Activated T-cell treated with anti-CD3 and anti-CD28 coated beads for 1 hour (primary cell): ENCODE data around the gene ANXA5.
"Not testable (repeated sequence)": the region's sequence is repeated elsewhere in the genome, so short reads cannot be mapped to it uniquely, and the experiment has no call there.

Source experiments
- DNase-seq: peaks from one replicate; pipeline ENCODE4 v3.0.0-alpha.2; 2020; ENCODE audit warnings: low read depth

The ANXA5 gene

DNA sequence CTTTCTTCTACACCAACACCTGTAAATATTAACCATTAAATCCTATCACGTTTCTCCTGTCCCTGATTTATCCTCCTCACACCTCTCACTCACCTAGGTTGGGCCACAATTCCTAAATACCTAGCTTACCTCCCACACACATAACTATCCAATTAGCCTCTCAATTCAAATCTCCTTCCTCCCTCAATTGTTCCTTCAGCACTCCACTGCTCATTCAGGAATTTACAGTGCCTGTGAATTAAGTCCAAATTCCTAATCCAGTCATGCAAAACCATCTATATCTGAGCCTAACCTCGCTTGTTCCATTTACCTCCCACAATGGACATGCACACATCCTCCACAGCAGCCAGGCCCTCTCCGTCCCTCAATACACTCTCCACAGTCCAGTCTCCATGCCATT, 17.5 kb downstream of the ANXA5 start:
- no peak for DNase-seq

DNA sequence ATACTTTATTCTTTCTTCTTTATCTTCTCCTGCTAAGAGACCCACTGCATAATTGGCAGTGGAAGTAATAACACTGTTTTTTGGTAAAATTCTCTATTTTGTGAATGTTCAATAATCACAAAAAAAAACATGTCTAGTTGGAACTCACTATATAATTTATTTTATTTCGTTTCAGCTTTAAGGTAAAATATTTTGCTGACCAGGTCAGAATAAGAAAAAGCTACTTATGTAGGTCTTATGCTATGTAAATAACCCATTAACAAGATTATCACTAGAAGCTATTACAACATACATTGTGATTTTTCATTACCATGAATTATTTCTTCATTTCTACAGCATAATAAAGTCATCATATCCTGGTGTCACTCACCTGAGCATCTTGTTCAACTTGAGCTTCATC, 19.3 kb downstream of the ANXA5 start:
- no peak for DNase-seq

DNA sequence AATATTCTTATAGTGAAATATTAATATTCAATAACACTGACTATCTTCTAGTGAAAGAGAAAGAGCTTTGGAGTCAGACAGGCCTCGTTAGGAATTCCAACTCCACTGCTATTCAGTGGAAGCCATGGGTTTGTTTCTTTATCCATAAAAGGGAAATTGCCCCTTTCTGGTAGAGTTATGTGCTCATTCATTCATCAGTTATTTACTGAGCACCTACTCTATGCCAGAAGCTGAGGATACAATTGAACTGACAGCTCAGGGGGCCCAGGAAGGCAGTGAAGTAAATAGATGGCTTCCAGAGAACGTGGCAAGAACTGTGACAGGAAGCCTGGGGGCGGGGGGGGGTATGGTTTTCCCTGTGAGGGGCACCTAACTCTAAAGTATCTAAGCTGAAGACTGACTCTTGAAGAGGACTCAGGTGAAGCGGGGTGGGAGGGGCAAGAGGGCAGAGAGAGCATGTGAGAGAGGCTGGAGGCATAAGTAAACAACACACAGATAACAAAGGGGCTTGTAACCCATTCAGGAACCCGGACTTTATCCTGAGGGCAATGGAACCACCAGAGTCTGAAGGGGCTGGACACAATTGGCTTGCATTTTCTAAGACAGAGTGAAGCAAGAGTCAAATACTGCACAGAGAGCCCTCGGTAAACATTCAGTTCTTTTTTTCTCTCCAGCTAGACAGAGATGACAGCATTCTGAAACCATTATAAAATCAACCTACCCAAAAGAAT, 20.3 kb downstream of the ANXA5 start:
- no peak for DNase-seq

DNA sequence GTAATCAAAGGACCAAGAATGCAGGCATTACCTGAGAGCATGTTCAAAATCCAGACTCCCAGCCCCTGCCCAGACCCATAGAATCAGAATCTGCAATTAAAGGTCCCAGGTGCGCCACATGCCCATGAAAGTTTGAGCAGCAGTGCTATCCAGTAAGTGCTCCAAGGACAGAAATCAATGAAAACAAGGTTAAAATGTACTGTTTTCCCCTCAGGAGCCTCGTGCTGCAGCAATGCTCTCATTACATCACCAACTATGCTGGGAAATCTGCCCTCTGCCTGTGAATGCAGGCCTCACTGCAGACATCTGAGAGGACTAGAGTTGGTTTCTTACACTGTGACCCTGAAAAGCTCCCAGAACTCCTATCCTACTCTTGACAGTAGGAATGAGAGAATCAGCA, 21.1 kb downstream of the ANXA5 start:
- no peak for DNase-seq

DNA sequence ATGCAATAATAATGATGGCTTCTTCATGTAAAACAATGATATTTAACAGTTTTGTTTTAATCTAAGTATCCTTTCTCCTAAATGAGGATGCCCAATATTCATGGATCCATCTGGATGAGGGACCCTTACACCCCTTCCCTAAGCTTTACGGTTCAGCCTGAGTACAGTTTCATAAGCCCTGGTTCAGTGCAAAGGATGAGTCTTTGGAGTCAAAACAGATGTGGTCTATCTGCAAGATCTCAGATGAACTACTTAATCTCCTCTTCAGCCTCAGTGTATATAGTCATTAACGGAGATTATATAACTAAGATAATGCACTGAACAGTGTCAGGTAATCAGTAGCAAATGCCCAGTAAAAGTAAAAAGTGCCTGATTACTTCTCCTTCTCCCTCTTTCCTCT, 22.1 kb downstream of the ANXA5 start:
- DNase-seq: no peak

DNA sequence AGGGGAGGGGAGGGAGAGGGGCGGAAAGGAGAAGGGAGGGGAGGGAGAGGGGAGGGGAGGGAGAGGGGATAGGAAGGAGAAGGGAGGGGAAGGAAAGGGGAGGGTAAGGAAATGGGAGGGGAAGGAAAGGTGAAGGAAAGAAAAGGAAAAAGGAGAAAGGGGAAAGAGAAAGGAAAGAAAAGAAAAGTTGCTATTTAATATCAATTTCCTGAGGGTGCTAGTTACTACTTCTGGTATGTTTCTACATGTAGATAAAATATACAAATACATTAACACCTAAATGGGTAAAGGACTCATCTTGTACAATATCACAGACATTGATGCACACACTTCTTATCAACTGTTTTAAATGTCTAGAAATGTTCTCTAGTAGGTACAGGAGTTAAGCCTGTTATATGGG, 22.6 kb downstream of the ANXA5 start:
- DNase-seq: no peak

DNA sequence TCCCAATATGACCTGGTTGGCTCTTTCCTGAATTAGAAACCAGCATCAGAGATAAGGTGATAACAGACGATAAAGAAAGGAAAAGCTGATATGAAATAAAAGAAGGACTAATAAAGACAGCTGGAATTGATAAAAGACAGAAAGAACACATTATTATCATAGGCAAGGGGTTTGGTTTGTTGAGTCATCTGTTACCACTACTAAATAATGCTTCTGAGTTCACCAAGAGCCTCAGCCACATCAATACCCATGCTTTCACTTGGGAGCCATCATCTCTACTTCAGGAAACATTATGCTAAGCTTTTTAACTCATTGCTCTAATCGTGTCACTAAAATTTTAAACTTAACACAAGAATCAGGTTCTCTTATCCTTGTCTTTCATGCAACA, 27.6 kb downstream of the ANXA5 start:
- no peak for DNase-seq

DNA sequence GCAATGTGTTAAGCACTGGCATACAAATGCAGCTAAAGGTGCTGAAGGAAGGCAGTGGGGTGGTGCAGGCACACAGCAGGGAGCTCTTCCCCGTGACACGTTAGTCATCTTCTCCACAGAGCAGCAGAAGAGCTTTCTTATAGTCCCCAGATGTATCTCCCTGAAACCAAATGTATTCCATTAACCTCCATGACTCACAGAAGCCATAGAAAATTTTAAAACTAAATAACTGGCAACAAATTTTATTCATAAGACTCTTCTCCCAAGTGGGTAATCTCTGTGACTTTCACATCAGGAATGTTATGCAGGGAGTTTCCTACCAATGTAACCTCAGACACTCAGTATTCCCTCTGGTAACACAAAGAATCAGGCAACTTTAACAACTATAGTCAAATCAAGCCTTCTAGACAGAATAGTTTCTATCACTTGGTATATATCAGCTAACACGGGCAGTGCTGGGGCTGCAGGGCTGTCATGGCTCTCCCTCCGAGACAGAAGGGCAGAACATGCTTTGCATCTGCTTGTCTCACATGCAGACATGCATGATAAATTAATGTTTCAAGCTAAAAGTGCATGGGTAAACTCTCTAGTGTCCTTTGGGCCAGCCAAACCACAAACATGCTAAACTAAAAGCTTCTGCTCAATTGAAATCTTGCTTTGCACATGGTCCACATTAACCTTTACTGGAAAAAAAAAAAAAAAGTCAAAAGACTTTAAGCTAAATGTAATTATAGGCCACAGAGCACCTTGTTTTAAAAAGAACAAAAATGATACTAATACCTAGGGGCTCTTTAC, 28.2 kb downstream of the ANXA5 start:
- DNase-seq: no peak

DNA sequence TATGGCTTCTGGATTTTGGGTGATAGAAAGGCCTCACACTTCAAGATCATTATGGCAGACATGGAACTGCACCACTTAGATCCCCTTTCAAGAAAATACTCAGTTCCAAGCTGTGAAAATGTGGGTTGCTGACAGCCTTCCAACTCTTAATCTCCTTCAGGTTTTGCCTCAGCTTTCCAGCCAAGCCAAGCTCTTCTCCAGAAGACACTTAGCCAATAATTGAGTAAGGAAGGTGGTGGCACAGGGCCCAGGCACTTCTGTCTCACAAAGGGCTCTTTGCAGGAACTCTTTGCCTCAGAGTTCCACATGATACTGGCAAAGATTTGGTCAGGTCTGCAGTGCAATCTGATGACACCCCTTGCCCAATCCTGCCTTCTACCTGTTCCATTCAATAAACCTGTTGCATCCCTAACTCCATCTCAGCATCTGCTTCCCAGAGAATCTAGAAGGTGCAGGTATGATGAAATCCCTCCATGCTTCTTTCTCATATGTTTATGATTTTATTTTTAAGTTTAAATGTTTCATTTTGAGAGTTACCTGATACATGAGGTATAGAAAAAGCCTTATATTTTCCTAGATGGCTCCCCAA, 30.6 kb downstream of the ANXA5 start:
- DNase-seq: no peak

DNA sequence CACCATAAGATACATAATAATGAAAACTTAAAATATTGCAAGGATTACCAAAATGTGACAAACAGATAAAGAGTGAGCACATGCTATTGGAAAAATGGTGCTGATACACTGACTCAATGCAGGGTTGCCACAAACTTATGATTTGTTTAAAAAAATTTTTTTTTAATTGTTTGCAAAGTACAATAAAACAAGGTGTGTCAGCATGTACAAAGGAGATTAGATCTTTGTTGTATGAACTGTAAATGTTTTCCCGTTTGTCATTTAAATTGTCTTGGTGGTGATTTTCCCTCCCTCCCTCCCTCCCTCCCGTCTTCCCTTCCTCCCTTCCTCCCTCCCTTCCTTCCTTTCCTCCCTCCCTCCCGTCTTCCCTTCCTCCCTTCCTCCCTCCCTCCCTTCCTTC, 31.4 kb downstream of the ANXA5 start:
- no peak for DNase-seq

DNA sequence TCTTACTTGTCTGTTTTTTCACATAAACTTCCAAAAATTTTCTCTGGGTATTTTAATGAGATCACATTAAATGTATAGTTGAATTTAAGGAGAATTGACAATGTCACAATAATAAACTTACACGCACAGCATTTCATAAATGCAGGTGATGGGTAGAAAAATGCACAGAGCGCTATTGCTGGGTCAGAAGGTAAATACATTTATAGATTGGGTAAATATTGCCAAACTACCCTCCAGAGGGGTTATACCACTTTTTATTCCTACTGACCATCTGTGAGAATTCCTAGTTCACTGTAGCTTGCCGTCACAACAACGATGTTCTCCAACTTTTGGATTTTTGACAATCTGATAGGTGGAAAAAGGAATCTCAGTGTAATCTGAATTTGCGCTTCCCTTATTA, 34.6 kb downstream of the ANXA5 start:
- no peak for DNase-seq

DNA sequence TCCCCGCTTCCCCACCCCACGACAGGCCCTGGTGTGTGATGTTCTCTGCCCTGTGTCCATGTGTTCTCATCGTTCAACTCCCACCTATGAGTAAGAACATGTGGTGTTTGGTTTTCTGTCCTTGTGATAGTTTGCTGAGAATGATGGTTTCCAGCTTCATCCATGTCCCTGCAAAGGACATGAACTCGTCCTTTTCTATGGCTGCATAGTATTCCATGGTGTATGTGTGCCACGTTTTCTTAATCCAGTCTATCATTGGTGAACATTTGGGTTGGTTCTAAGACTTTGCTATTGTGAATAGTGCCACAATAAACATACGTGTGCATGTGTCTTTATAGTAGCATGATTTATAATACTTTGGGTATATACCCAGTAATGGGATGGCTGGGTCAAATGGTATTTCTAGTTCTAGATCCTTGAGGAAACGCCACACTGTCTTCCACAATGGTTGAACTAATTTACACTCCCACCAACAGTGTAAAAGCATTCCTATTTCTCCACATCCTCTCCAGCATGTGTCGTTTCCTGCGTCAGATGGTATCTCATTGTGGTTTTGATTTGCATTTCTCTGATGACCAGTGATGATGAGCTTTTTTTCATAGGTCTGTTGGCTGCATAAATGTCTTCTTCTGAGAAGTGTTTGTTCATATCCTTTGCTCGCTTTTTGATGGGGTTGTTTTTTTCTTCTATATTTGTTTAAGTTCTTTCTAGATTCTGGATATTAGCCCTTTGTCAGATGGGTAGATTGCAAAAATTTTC, 36.4 kb downstream of the ANXA5 start:
- DNase-seq: not testable (repeated sequence)

DNA sequence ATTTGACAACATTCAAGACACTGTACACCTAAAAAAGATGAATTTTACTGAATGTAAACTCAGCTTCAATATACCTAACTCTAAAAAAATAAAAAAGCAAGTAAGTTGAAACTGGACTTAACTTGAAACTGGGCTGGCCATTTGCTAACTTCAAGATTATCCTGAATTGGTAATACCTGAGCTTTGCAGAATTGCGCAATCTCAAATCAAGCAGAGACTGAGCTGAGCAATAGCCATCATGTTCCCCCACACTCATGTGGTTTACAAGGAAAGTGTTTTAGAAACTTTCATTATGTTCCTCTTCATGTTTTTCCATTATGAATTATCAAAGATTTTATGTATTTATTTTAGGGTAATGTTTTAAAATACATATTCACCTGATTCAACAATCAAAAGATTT, 38.7 kb downstream of the ANXA5 start:
- no peak for DNase-seq

DNA sequence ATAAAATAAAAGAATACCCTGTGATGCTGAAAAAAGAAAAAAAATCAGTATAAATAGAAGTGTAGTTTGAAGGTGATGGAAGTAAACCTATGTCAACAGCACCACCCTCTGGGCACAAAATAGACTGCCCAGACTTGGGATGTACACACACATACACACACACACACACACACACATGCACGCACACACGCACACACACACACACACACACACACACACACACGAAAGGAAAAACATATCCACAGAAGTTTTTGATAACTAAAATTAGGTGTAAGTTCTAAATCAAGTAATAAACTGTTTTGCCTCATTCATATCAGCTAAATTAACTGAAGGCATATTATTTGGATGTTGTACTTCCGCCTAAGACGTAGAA, 40.5 kb downstream of the ANXA5 start:
- no peak for DNase-seq

DNA sequence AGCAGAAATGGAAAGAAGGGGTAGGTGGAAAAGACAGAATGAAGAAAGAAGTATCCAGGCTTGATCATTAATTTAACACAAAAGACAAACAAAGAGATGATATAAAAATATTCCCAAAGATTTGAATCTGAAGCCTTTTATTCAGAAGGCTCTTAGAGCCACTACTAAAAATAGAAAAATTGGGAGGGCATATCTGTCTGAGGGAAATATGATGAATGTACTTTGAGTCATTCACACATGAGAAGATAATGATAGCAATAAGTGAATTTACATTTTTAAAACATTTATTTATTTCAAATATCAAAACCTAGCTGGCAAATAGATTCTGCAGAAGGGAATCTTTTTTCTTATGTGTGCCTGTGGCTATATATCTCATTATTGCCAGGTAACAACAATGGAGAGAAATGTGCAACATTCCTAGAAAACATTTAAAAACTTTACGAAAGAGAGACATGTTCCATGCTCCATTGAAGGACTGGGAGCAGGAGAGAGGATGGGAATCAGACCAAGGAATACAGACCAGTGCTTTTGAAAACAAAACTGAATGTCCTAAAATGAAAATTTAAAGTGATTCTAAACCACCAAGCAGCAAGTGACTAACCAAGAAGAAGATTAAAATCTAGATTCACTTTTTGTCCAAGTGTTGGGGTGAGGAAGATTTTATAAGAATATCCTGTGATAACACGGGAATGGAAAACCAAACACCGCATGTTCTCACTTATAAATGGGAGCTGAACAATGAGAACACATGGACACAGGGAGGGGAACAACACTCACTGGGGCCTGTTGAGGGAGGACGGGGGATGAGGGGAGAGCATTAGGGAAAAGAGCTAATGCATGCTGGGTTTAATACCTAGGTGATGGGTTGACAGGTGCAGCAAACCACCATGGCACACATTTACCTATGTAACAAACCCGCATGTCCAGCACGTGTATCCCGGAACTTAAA, 41.2 kb downstream of the ANXA5 start:
- no peak for DNase-seq

DNA sequence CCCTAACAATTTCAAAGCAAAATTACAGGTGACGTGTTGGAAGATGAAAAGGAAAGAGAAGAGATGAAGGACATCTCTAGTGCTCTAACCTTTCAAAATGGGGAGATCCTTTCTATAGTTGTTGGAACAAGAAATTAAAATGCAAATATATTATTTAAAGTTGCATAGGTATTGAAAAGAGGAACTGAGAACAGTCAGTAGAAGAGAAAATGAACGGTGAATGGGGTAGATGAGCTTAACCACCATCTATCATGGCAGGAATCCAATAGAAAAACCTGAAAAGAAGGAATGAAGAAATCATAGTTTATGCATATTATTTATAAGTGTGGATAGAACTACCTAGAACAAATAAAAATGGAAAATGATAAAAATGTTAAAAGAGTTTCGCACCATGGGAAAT, 42.0 kb downstream of the ANXA5 start:
- no peak for DNase-seq

DNA sequence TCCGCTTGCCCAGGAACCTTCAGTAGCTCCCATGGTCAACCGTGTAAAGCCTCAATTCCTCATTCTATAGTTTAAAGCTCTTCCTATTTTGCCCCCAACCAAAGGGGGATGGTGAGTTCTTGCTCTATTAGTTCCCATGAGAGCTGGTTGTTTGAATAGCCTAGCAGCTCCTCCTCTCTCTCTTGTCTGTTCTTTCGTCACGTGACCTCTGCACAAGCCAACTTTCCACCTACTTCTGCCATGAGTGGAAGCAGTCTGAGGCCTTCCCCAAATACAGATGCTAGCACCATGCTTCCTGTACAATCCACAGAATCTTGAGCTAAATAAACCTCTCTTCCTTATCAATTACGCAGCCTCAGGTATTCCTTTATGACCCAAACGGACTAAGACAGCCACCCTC, 42.8 kb downstream of the ANXA5 start:
- DNase-seq: no peak

DNA sequence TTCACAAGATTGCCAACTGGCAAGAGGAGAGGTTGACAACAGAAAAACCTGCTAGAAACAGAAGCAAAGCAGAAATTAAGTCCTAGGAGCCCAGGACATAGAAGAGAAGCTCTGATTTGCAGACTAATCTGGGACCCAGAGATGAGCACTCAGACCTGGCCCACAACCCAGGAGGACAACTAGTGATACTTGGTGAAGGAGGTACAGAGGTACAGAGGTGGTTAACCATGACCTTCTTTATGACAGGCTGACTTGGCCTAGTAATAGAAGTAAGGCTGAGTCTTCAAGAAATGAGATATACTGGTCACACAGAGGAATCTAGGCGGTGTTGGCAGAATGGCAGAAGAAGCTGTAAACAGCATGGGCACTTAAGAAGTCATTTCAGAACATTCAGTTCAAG, 43.6 kb downstream of the ANXA5 start:
- no peak for DNase-seq

DNA sequence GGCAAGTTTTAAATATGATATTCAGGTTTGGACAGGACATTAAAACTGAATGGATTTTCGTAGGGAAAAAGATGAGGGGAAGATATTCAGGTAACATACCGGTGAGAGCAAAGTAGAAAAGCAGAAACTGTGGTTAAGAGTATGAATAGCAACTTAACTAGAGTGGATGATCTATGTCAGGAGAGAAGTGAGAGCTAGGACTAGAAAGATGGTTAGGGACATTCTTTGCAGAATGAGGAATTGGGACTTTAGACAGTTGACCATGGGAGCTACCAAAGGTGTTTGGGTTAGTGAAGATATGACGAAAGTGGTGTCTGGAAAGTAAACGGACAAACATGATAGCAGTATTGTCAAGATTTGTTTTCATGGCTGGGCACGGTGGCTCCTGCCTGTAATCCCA, 45.2 kb downstream of the ANXA5 start:
- no peak for DNase-seq

DNA sequence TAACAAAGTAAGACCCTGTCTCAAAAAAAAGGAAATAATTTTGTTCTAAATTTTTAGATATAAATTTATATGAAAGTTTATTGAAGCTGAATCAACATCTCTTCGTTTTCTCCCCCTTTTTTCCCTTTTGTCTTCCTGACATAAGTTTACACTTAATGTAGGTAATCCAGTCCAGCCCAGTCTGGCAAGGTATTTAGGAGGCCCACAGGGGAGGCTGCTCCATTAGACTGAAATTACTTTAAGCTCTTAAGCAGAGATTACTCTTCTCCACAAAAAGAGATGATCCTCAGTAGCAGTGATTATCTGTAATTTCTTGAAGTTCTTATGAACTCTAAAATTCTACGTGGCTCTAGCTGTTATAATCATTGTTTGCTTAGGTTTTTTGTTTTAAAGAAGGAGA, 46.0 kb downstream of the ANXA5 start:
- DNase-seq: no peak

DNA sequence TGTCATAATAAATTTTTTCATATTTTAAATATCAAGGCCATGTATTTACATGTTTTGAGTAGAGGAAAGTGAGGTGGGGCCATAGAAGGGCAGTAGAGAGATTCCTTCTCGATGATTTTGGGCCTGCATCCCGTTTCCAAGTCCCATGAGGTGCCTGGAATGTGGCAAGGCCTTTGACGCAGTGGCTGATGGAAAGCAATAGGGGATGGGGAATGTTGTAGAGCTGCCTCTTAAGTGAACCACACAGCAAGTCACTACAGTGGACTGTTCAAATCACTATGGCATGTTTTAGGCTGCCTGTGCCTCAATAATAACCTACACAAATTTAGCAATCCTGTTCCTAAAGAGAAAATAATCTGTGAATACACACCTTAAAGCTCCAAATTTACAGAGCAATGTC, 48.3 kb downstream of the ANXA5 start:
- no peak for DNase-seq
